Kidney (tissue), 14 donors: ENCODE data around the gene BRD2. TPM values are rescaled to one million over a fixed set of nuclear protein-coding genes. Genes with fewer than 3 reads are reported as not detected.

ENCODE experiments used
- DNase-seq, 5 donors: peaks; one replicate each; pipeline ENCODE4 v3.0.0-alpha.2; 2013 to 2020
- FAIRE-seq: peaks from 2 replicates; lab custom pipeline; 2012; peaks lifted over from hg19 to GRCh38; lab: Jason Lieb, UNC
- H3K27ac ChIP-seq, 2 donors: one replicate each; pipeline ENCODE4 v1.7.0; 2013; ENCODE audit warnings: low read depth in 2 of 2, low read length in 2 of 2, inconsistent platforms in 1 of 2
- H3K27me3 ChIP-seq: one replicate; pipeline ENCODE4 v1.7.1; 2013; ENCODE audit warnings: low read length, inconsistent platforms; ENCODE audit not compliant: control insufficient read depth, insufficient read depth
- H3K36me3 ChIP-seq, 3 donors: one replicate each; pipeline versions ENCODE4 v1.7.0 to v1.7.1; 2013; ENCODE audit warnings: low read length in 3 of 3, control low read depth in 1 of 3, inconsistent platforms in 1 of 3; ENCODE audit not compliant: insufficient read depth in 3 of 3, control insufficient read depth in 2 of 3
- H3K4me1 ChIP-seq, 3 donors: one replicate each; pipeline versions ENCODE4 v1.7.0 to v1.7.1; 2013; ENCODE audit warnings: low read length in 3 of 3, inconsistent platforms in 1 of 3, low read depth in 1 of 3; ENCODE audit not compliant: control insufficient read depth in 2 of 3, insufficient read depth in 2 of 3
- H3K4me3 ChIP-seq, 3 donors: one replicate each; pipeline versions ENCODE4 v1.7.0 to v1.8.1; 2013; ENCODE audit warnings: low read length in 3 of 3, control low read depth in 1 of 3, inconsistent platforms in 1 of 3
- H3K9ac ChIP-seq, 3 donors: one replicate each; pipeline versions ENCODE4 v1.7.0 to v1.7.1; 2013; ENCODE audit warnings: low read length in 3 of 3, control low read depth in 1 of 3, inconsistent platforms in 1 of 3
- H3K9me3 ChIP-seq, 3 donors: one replicate each; pipeline versions ENCODE4 v1.7.0 to v1.7.1; 2013; ENCODE audit warnings: low read length in 3 of 3, control low read depth in 1 of 3, inconsistent platforms in 1 of 3; ENCODE audit not compliant: control insufficient read depth in 2 of 3, insufficient read depth in 1 of 3
- intact Hi-C: fragments of 100-400 bp; cut with DNase I; formaldehyde crosslinking; loops from one replicate; pipeline ENCODE4 v1.11.1; 2022
- polyA plus RNA-seq: library from polyadenylated mRNA; stranded (reverse); fragments of 350-450 nt; fragmentation: Illumina TruSeq; extraction: RNeasy Lipid Tissue Mini Kit (QIAGEN cat#74804); gene quantifications from one replicate; pipeline ENCODE4 v1.2.3, GENCODE V29; 2014; ENCODE audit warnings: low read depth, low replicate concordance; ENCODE audit not compliant: insufficient read depth
- total RNA-seq: library from RNA; stranded (reverse); fragmentation: NEBNext Ultra II Directional; extraction: Animal tissue kit (Norgen Biotek cat#: 25700); gene quantifications from one replicate; pipeline ENCODE4 v1.2.1, GENCODE V29; 2021
- TF ChIP-seq, protein P1 (sequence below): IDR thresholded peaks from 3 replicates; pipeline ENCODE4 v1.5.1; 2012; ENCODE audit warnings: mild to moderate bottlenecking, moderate library complexity, borderline replicate concordance; ENCODE audit not compliant: insufficient read depth; ENCODE audit errors: extremely low read depth
- donor health status: control.
- donor health status: control.
- donor health status: control.
- donor health status: control.
- donor health status: control.
- donor health status: DM: yes; HTN: yes; CAD: no.
- donor health status: Normal renal cell carcinoma (clear cell type).

BRD2 gene
- total and polyA plus RNA-seq, 2 donors from 2014 or later = 73.9 to 184 TPM

GRCh38 chr6:32971581-32972352, 3.4 kb downstream of the BRD2 start:
- Histone ChIP-seq H3K4me1 (peaks cover 6 to 26% (median 19%) of the 10 kb centered on the region in 3 donors), H3K27me3 (no peaks in the 10 kb centered on the region), H3K36me3 (peaks cover 21 to 40% (median 23%) of the 10 kb centered on the region in 3 donors), H3K9ac (peak overlapping the region; percentile 99 to 100 (median 100)), H3K4me3 (peak overlapping the region; percentile 99), H3K9me3 (no peaks in the 10 kb centered on the region), H3K27ac (peak overlapping the region; percentile 100)
- TF ChIP-seq, protein P1, sequence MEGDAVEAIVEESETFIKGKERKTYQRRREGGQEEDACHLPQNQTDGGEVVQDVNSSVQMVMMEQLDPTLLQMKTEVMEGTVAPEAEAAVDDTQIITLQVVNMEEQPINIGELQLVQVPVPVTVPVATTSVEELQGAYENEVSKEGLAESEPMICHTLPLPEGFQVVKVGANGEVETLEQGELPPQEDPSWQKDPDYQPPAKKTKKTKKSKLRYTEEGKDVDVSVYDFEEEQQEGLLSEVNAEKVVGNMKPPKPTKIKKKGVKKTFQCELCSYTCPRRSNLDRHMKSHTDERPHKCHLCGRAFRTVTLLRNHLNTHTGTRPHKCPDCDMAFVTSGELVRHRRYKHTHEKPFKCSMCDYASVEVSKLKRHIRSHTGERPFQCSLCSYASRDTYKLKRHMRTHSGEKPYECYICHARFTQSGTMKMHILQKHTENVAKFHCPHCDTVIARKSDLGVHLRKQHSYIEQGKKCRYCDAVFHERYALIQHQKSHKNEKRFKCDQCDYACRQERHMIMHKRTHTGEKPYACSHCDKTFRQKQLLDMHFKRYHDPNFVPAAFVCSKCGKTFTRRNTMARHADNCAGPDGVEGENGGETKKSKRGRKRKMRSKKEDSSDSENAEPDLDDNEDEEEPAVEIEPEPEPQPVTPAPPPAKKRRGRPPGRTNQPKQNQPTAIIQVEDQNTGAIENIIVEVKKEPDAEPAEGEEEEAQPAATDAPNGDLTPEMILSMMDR = no peak
- DNase-seq = peak; percentile 100
- intact Hi-C loops = loop anchor here (10.0 kb wide), 1 partner anchor 77 kb away; no protein-coding TSS in a partner anchor
- FAIRE-seq = peak; percentile 88

- H3K9ac ChIP-seq = peak overlapping the region; percentile 73 to 99 (median 86)
- peaks cover 27 to 48% (median 30%) of the 10 kb centered on the region in 3 donors for H3K36me3 ChIP-seq
- no peaks in the 10 kb centered on the region for H3K9me3 ChIP-seq
- TF ChIP-seq, protein P1 = no peak
- DNase-seq = peak in 1 of 5 donors; percentile 88
- peak overlapping the region; percentile 69 to 86 for H3K27ac ChIP-seq
- no peaks in the 10 kb centered on the region for H3K27me3 ChIP-seq
- intact Hi-C loops = loop anchor here (10.0 kb wide), 1 partner anchor 78 kb away; no protein-coding TSS in a partner anchor
- peak overlapping the region; percentile 89 to 99 (median 98) for H3K4me3 ChIP-seq
- FAIRE-seq = no peak
- peaks cover 0 to 23% (median 15%) of the 10 kb centered on the region in 3 donors for H3K4me1 ChIP-seq
Observed at GRCh38 chr6:32972353-32973143, 4.2 kb downstream of the BRD2 start.

GRCh38 chr6:32973144-32974015, 5.0 kb downstream of the BRD2 start:
- H3K9me3 ChIP-seq = no peaks in the 10 kb centered on the region
- DNase-seq (peak in 4 of 5 donors; percentile 48 to 86 (median 72)), FAIRE-seq (no peak)
- intact Hi-C loops = loop anchor here (10.0 kb wide), 1 partner anchor 79 kb away; no protein-coding TSS in a partner anchor
- peaks cover 0 to 23% (median 15%) of the 10 kb centered on the region in 3 donors for H3K4me1 ChIP-seq
- peak overlapping the region; percentile 89 to 99 (median 98) for H3K4me3 ChIP-seq
- TF ChIP-seq, protein P1 = no peak
- no peaks in the 10 kb centered on the region for H3K27me3 ChIP-seq
- peak overlapping the region; percentile 69 to 86 for H3K27ac ChIP-seq
- peaks cover 33 to 56% (median 38%) of the 10 kb centered on the region in 3 donors for H3K36me3 ChIP-seq
- peak overlapping the region; percentile 73 to 99 (median 86) for H3K9ac ChIP-seq
